Measurements from ENCODE around the gene PSTK. TPM values are rescaled to one million over a fixed set of nuclear protein-coding genes. Genes with fewer than 3 reads are reported as not detected.

The PSTK gene
- total RNA-seq, 1 experiment from 2014 or later = 4.4 TPM

- ChIA-PET RAD21 (ENCODE audit: low non-redundant PET in 1 of 2, low total read pairs in 2 of 2, uncharacterized antibody in 2 of 2, unreplicated experiment in 2 of 2) (no interaction called here), CTCF (interaction anchor here (0.7 kb wide), 1 partner anchor 15 kb away, joined by 4 read pairs; no protein-coding TSS in a partner anchor), POLR2A (no interaction called here)
- DNase-seq (ENCODE audit: low read depth, low spot score) = no peak
- Histone ChIP-seq H3K4me2 (ENCODE audit: low read length) (no peak overlapping the region), H3K4me1 (ENCODE audit: control insufficient read depth in 1 of 2, insufficient read depth in 2 of 2, low read length in 2 of 2) (no peaks in the 10 kb centered on the region), H3K9me2 (ENCODE audit: insufficient read depth) (no peaks in the 10 kb centered on the region), H3K9me3 (ENCODE audit: control insufficient read depth in 1 of 2, insufficient read depth in 1 of 2, low read depth in 1 of 2, low read length in 2 of 2) (no peaks in the 10 kb centered on the region), H3K36me3 (ENCODE audit: control insufficient read depth in 1 of 2, insufficient read depth in 2 of 2, low read length in 2 of 2) (no peaks in the 10 kb centered on the region), H3K79me2 (ENCODE audit: insufficient read depth, low read length) (no peaks in the 10 kb centered on the region), H3K4me3 (replicated peaks in 1 of 2; ENCODE audit: low read depth in 1 of 2, low read length in 2 of 2) (no peak overlapping the region), H3K9ac (ENCODE audit: low read length) (no peak overlapping the region), H3K27me3 (ENCODE audit: insufficient read depth, low read length) (no peaks in the 10 kb centered on the region), H2AFZ (ENCODE audit: low read depth, low read length, poor library complexity, severe bottlenecking) (no peak overlapping the region), H3K27ac (ENCODE audit: low read depth, low read length) (no peak overlapping the region), H4K20me1 (ENCODE audit: insufficient read depth) (no peaks in the 10 kb centered on the region)
- intact Hi-C loops (cut with micrococcal nuclease) = no loop called here
- no peak for TF ChIP-seq EGR1 (IDR thresholded peaks at IDR 0.05; ENCODE audit: low read depth)
- no peak for TF ChIP-seq SP1 (IDR thresholded peaks at IDR 0.05; ENCODE audit: low read depth)
- no peak for TF ChIP-seq SIN3A (IDR thresholded peaks at IDR 0.05; ENCODE audit: low read depth)
- TF ChIP-seq EZH2 (IDR thresholded peaks at IDR 0.05) = no peak
- TF ChIP-seq RAD21 (IDR thresholded peaks at IDR 0.05; ENCODE audit: low read depth) = no peak
- TF ChIP-seq ELF1 (IDR thresholded peaks at IDR 0.05; ENCODE audit: borderline replicate concordance, low read depth) = no peak
- TF ChIP-seq CBX3 (IDR thresholded peaks at IDR 0.05; ENCODE audit: low read depth) = no peak
- TF ChIP-seq YY1 (IDR thresholded peaks at IDR 0.05; ENCODE audit: extremely low read depth, insufficient replicate concordance, low read depth, low read length) = no peak
- no peak for TF ChIP-seq ZBTB33 (IDR thresholded peaks at IDR 0.05; ENCODE audit: extremely low read depth, insufficient replicate concordance, low read length)
- TF ChIP-seq FOSL1 (IDR thresholded peaks at IDR 0.05; ENCODE audit: low read depth) = no peak
- no peak for TF ChIP-seq MAX (IDR thresholded peaks at IDR 0.05)
- no peak for TF ChIP-seq ATF3 (IDR thresholded peaks at IDR 0.05)
- TF ChIP-seq POLR2AphosphoS5 (IDR thresholded peaks at IDR 0.05; ENCODE audit: low read depth, low read length) = no peak
- TF ChIP-seq POLR2A (IDR thresholded peaks at IDR 0.05; ENCODE audit: borderline replicate concordance, extremely low read depth, insufficient read depth, insufficient read length) = no peak
- no peak for ATAC-seq
- BruUV-seq (replicated peaks) = no TSS peak
Measured at GRCh38 chr10:123027861-123028260, 47.7 kb downstream of the PSTK start.
